H1 (cell line): Measurements from ENCODE around the gene APBA2. TPM values are rescaled to one million over a fixed set of nuclear protein-coding genes. Genes with fewer than 3 reads are reported as not detected.

Experiments
- CTCF ChIA-PET: fragments of 300-600 bp; sonication (Branson Sonifier 250); formaldehyde crosslinking; loops from one replicate; lab custom pipeline; 2021; ENCODE audit not compliant: partially characterized antibody; lab: Charles Lee
- POLR2A ChIA-PET: fragments of 300-600 bp; sonication (Branson Sonifier 250); formaldehyde crosslinking; loops from one replicate; lab custom pipeline; 2021; ENCODE audit warnings: inconsistent platforms; ENCODE audit not compliant: partially characterized antibody; lab: Charles Lee
- DNase-seq, 2 experiments: peaks; one replicate each; pipeline versions ENCODE4 v3.0.0 to v3.0.0-alpha.2; 2010 to 2022; ENCODE audit warnings: low spot score in 2 of 2, low read depth in 1 of 2, mixed read lengths in 1 of 2
- FAIRE-seq: peaks from 2 replicates; lab custom pipeline; 2011; peaks lifted over from hg19 to GRCh38; lab: Jason Lieb, UNC
- H2AFZ ChIP-seq: 2 replicates; pipeline ENCODE4 v1.8.1; 2012; ENCODE audit warnings: low read length, inconsistent platforms
- H2AK5ac ChIP-seq: 2 replicates; pipeline ENCODE4 v1.6.1; 2013; ENCODE audit warnings: low read depth, low read length
- H2BK120ac ChIP-seq: replicated peaks from 2 replicates; pipeline ENCODE3; 2013; ENCODE audit warnings: low read depth, low read length, inconsistent platforms
- H2BK12ac ChIP-seq: 2 replicates; pipeline ENCODE4 v1.6.1; 2013; ENCODE audit warnings: low read depth, low read length
- H2BK15ac ChIP-seq: 2 replicates; pipeline ENCODE4 v1.6.1; 2013; ENCODE audit warnings: low read length
- H2BK20ac ChIP-seq: 2 replicates; pipeline ENCODE4 v1.6.1; 2013; ENCODE audit warnings: low read length
- H2BK5ac ChIP-seq: 2 replicates; pipeline ENCODE4 v1.6.1; 2013; ENCODE audit warnings: low read depth, low read length
- H3K14ac ChIP-seq: 2 replicates; pipeline ENCODE4 v1.6.1; 2013; ENCODE audit warnings: inconsistent platforms; ENCODE audit not compliant: insufficient read length
- H3K18ac ChIP-seq: 2 replicates; pipeline ENCODE4 v1.6.1; 2013; ENCODE audit warnings: low read length; ENCODE audit errors: extremely low read depth
- H3K23ac ChIP-seq: 2 replicates; pipeline ENCODE4 v1.6.1; 2013; ENCODE audit warnings: inconsistent platforms; ENCODE audit not compliant: insufficient read length
- H3K23me2 ChIP-seq: 2 replicates; pipeline ENCODE4 v1.6.1; 2013; ENCODE audit warnings: low read depth, low read length
- H3K27ac ChIP-seq: 2 replicates; pipeline ENCODE4 v1.6.1; 2011; ENCODE audit warnings: low read depth, low read length, inconsistent platforms
- H3K27me3 ChIP-seq, 4 experiments: replicated peaks in 1 of 4; 1 replicate in 1 of 4; 2 replicates in 3 of 4; pipeline versions ENCODE4 v1.6.1 to v1.8.1; 2011 to 2013; ENCODE audit warnings: low read length in 3 of 4, mild to moderate bottlenecking in 3 of 4, inconsistent platforms in 2 of 4, mixed read lengths in 2 of 4, moderate library complexity in 1 of 4; ENCODE audit not compliant: control insufficient read depth in 3 of 4, insufficient read depth in 3 of 4; ENCODE audit errors: extremely low read depth in 1 of 4
- H3K36me3 ChIP-seq, 4 experiments: 2 replicates each; pipeline versions ENCODE4 v1.6.1 to v1.8.1; 2011 to 2013; ENCODE audit warnings: mild to moderate bottlenecking in 4 of 4, low read length in 3 of 4, moderate library complexity in 2 of 4, control low read depth in 1 of 4, inconsistent platforms in 1 of 4; ENCODE audit not compliant: insufficient read depth in 4 of 4, control insufficient read depth in 2 of 4
- H3K4ac ChIP-seq: replicated peaks from 2 replicates; pipeline ENCODE3; 2013; ENCODE audit warnings: low read length, low read depth, mixed read lengths, inconsistent platforms; ENCODE audit not compliant: insufficient read length
- H3K4me1 ChIP-seq, 4 experiments: replicated peaks in 1 of 4; 1 replicate in 1 of 4; 2 replicates in 3 of 4; pipeline versions ENCODE4 v1.6.1 to v1.8.1; 2011 to 2013; ENCODE audit warnings: low read length in 3 of 4, inconsistent platforms in 2 of 4, mixed read lengths in 1 of 4; ENCODE audit not compliant: insufficient read depth in 4 of 4, control insufficient read depth in 3 of 4
- H3K4me2 ChIP-seq, 2 experiments: 2 replicates each; pipeline versions ENCODE4 v1.6.1 to v1.8.1; 2011 to 2013; ENCODE audit warnings: low read depth in 2 of 2, low read length in 2 of 2, control low read depth in 1 of 2, inconsistent platforms in 1 of 2, mild to moderate bottlenecking in 1 of 2; ENCODE audit not compliant: insufficient read depth in 1 of 2
- H3K4me3 ChIP-seq, 4 experiments: fragments of 200-600, 300-600 bp in 1 of 4; sonication (generic), shearing (Covaris generic), sonication (Bioruptor Twin) in 1 of 4; 2 replicates each; pipeline versions ENCODE4 v1.5.1 to v1.8.1; 2011 to 2016; ENCODE audit warnings: low read length in 4 of 4, low read depth in 3 of 4, control low read depth in 2 of 4, inconsistent platforms in 2 of 4, mild to moderate bottlenecking in 2 of 4, mixed read lengths in 1 of 4, moderate library complexity in 1 of 4; ENCODE audit not compliant: insufficient read depth in 2 of 4; ENCODE audit errors: extremely low read depth in 1 of 4
- H3K56ac ChIP-seq: replicated peaks from 2 replicates; pipeline ENCODE3; 2013; ENCODE audit warnings: low read depth, mild to moderate bottlenecking, mixed read lengths, low read length, inconsistent platforms; ENCODE audit not compliant: insufficient read length
- H3K79me1 ChIP-seq: 2 replicates; pipeline ENCODE4 v1.6.1; 2013; ENCODE audit warnings: low read depth, low read length, control low read depth
- H3K79me2 ChIP-seq, 2 experiments: 2 replicates each; pipeline versions ENCODE4 v1.6.1 to v1.8.1; 2012 to 2013; ENCODE audit warnings: low read length in 2 of 2, mild to moderate bottlenecking in 2 of 2, inconsistent platforms in 1 of 2; ENCODE audit not compliant: insufficient read depth in 2 of 2, control insufficient read depth in 1 of 2
- H3K9ac ChIP-seq, 4 experiments: replicated peaks in 1 of 4; 1 replicate in 1 of 4; 2 replicates in 3 of 4; pipeline versions ENCODE4 v1.6.1 to v1.8.1; 2011 to 2013; ENCODE audit warnings: low read depth in 3 of 4, low read length in 3 of 4, control low read depth in 2 of 4, mild to moderate bottlenecking in 2 of 4, moderate library complexity in 2 of 4, inconsistent platforms in 1 of 4; ENCODE audit errors: extremely low read depth in 1 of 4
- H3K9me3 ChIP-seq, 2 experiments: 2 replicates each; pipeline versions ENCODE4 v1.6.1 to v1.8.1; 2012 to 2013; ENCODE audit warnings: mild to moderate bottlenecking in 2 of 2, moderate library complexity in 2 of 2, control low read depth in 1 of 2, inconsistent platforms in 1 of 2, low read depth in 1 of 2, low read length in 1 of 2, mixed read lengths in 1 of 2; ENCODE audit not compliant: insufficient read depth in 2 of 2
- H4K20me1 ChIP-seq, 2 experiments: replicated peaks in 1 of 2; 2 replicates each; pipeline versions ENCODE3 to v1.8.1; 2011 to 2013; ENCODE audit warnings: inconsistent platforms in 2 of 2, low read length in 2 of 2, mild to moderate bottlenecking in 1 of 2; ENCODE audit not compliant: insufficient read depth in 2 of 2, control insufficient read depth in 1 of 2
- H4K5ac ChIP-seq: 2 replicates; pipeline ENCODE4 v1.6.1; 2013; ENCODE audit warnings: low read length, low read depth, mixed read lengths, inconsistent platforms; ENCODE audit not compliant: insufficient read length
- H4K8ac ChIP-seq: 2 replicates; pipeline ENCODE4 v1.8.0; 2013; ENCODE audit warnings: mild to moderate bottlenecking, moderate library complexity, low read length, inconsistent platforms; ENCODE audit not compliant: insufficient read depth; ENCODE audit errors: extremely low read depth
- H4K91ac ChIP-seq: replicated peaks from 2 replicates; pipeline ENCODE3; 2013; ENCODE audit warnings: low read length, mixed read lengths, inconsistent platforms; ENCODE audit not compliant: insufficient read length
- POLR2AphosphoS5 ChIP-seq: IDR thresholded peaks from 2 replicates; pipeline ENCODE4 v1.6.1; 2011; ENCODE audit warnings: low read depth, low read length
- WGBS, 2 experiments: shearing (Covaris generic) in 1 of 2; methylation state at CpG; one replicate each; pipeline versions ENCODE4 v1.1.6 to v1.1.7; 2013 to 2015; ENCODE audit warnings: low lambda C conversion rate in 2 of 2, mixed read lengths in 2 of 2, inconsistent platforms in 1 of 2, low coverage in 1 of 2, missing lambda C conversion rate in 1 of 2; ENCODE audit not compliant: insufficient replicate concordance in 2 of 2, insufficient coverage in 1 of 2, insufficient read length in 1 of 2; ENCODE audit errors: extremely low coverage in 1 of 2, missing lambda C conversion rate in 1 of 2; 5-methylcytosine and 5-hydroxymethylcytosine counted together
- polyA plus RNA-seq, 7 experiments: library from polyadenylated mRNA; depleted of rRNA in 3 of 7; stranded (reverse) in 5 of 7; unstranded in 2 of 7; fragments of >200 nt in 5 of 7; fragments of 200-250 nt in 2 of 7; gene quantifications; 1 replicate in 5 of 7; 2 replicates in 1 of 7; 4 replicates in 1 of 7; pipeline versions ENCODE4 v1.2.1 to v1.2.3, GENCODE V29; 2011 to 2013; ENCODE audit warnings: missing spikeins in 2 of 7, mixed read lengths in 2 of 7
- total RNA-seq: library from RNA; stranded (reverse); fragmentation: NEBNext Ultra II Directional; extraction: Animal tissue kit (Norgen Biotek cat#: 25700); gene quantifications from 2 replicates; pipeline ENCODE4 v1.2.1, GENCODE V29; 2021

The APBA2 gene
- total and polyA plus RNA-seq, 2 of the 8 experiments (the other 6 are each of a cell fraction or from before 2014, with no cell fraction given): 15.5 to 19.0 TPM

DNA sequence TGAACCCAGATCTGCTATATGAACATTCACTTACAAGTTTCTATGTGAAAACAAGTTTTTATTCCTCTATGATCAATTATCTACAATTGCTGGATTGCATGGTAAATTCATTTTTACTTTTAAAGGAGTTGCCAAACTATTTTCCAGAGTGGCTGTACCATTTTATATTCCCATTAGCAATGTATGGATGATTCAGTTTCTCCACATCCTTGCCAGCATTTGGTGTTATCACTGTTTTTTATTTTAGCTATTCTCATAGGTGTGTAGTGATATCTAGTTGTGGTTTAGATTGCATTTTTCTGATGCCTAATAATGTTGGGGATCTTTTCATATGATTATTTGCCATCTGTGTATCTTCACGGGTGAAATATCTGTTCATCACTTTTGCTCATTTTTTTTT is 78.3 kb downstream of the APBA2 start:
- ChIA-PET POLR2A (interaction anchor here (0.7 kb wide), 1 partner anchor 63 kb away, joined by 3 read pairs; no protein-coding TSS in a partner anchor), CTCF (interaction anchor here (0.7 to 0.8 kb wide), 2 partner anchors 12 to 27 kb away, joined by 3 to 5 read pairs; no protein-coding TSS in a partner anchor)
- Histone ChIP-seq H3K14ac (no peak overlapping the region), H2AFZ (no peak overlapping the region), H3K27me3 (no peaks in the 10 kb centered on the region), H3K4me3 (no peak overlapping the region), H2BK15ac (no peak overlapping the region), H4K8ac (no peak overlapping the region), H4K91ac (no peak overlapping the region), H3K36me3 (no peaks in the 10 kb centered on the region), H3K79me1 (no peaks in the 10 kb centered on the region), H3K9ac (no peak overlapping the region), H2BK12ac (no peak overlapping the region), H3K18ac (no peak overlapping the region), H3K4ac (no peak overlapping the region), H3K23ac (no peak overlapping the region), H3K23me2 (no peaks in the 10 kb centered on the region), H4K20me1 (no peaks in the 10 kb centered on the region), H2BK20ac (no peak overlapping the region), H3K56ac (no peak overlapping the region), H2BK5ac (no peak overlapping the region), H3K79me2 (no peaks in the 10 kb centered on the region), H2AK5ac (no peak overlapping the region), H3K9me3 (no peaks in the 10 kb centered on the region), H4K5ac (no peak overlapping the region), H2BK120ac (no peak overlapping the region), H3K4me1 (no peaks in the 10 kb centered on the region), H3K27ac (no peak overlapping the region), H3K4me2 (no peak overlapping the region)
- TF ChIP-seq POLR2AphosphoS5: no peak
- WGBS, 2 experiments: 94% methylated on average over 1 of the region's 1 CpG; no CpG with 5 or more reads in 1 of the 2 experiments
- DNase-seq: no peak
- no peak for FAIRE-seq
